Trophoblast cell (in vitro differentiated cells and primary cell): ENCODE measurements around the gene KRTAP9-2.
"Not testable (repeated sequence)": the region's sequence is repeated elsewhere in the genome, so short reads cannot be mapped to it uniquely, and the experiment has no call there.

Experiments
- DNase-seq, 2 donors: peaks; one replicate each; pipeline ENCODE4 v3.0.0-alpha.2; 2016
- H2AFZ ChIP-seq: 2 replicates; pipeline ENCODE4 v1.6.1; 2013; ENCODE audit warnings: low read length, moderate library complexity, mild to moderate bottlenecking; ENCODE audit not compliant: insufficient read depth, poor library complexity
- H2AK5ac ChIP-seq: 2 replicates; pipeline ENCODE4 v1.6.1; 2013; ENCODE audit warnings: mild to moderate bottlenecking, low read length
- H2BK120ac ChIP-seq: 2 replicates; pipeline ENCODE4 v1.6.1; 2013; ENCODE audit warnings: low read length, mild to moderate bottlenecking, moderate library complexity; ENCODE audit not compliant: insufficient read depth, poor library complexity
- H2BK12ac ChIP-seq: 2 replicates; pipeline ENCODE4 v1.6.1; 2013; ENCODE audit warnings: mild to moderate bottlenecking, low read length, moderate library complexity
- H2BK5ac ChIP-seq: 2 replicates; pipeline ENCODE4 v1.6.1; 2013; ENCODE audit warnings: low read length, low read depth, moderate library complexity, mild to moderate bottlenecking; ENCODE audit not compliant: poor library complexity
- H3K14ac ChIP-seq: 2 replicates; pipeline ENCODE4 v1.6.1; 2013; ENCODE audit warnings: mild to moderate bottlenecking, low read length
- H3K18ac ChIP-seq: 2 replicates; pipeline ENCODE4 v1.6.1; 2013; ENCODE audit warnings: mild to moderate bottlenecking, low read length
- H3K23ac ChIP-seq: 2 replicates; pipeline ENCODE4 v1.6.1; 2013; ENCODE audit warnings: low read length
- H3K27ac ChIP-seq: 2 replicates; pipeline ENCODE4 v1.5.1; 2013; ENCODE audit warnings: low read depth, mild to moderate bottlenecking, inconsistent platforms, low read length, moderate library complexity
- H3K27me3 ChIP-seq: 2 replicates; pipeline ENCODE4 v1.6.1; 2013; ENCODE audit warnings: inconsistent platforms, mild to moderate bottlenecking, low read length, moderate library complexity; ENCODE audit not compliant: insufficient read depth
- H3K36me3 ChIP-seq, 2 experiments: 1 replicate in 1 of 2; 2 replicates in 1 of 2; pipeline ENCODE4 v1.6.1; 2013; ENCODE audit warnings: low read length in 2 of 2, mild to moderate bottlenecking in 2 of 2, moderate library complexity in 1 of 2; ENCODE audit not compliant: insufficient read depth in 2 of 2, control insufficient read depth in 1 of 2
- H3K4ac ChIP-seq: 2 replicates; pipeline ENCODE4 v1.6.1; 2013; ENCODE audit warnings: low read depth, mild to moderate bottlenecking, low read length, moderate library complexity
- H3K4me1 ChIP-seq, 2 experiments: 1 replicate in 1 of 2; 2 replicates in 1 of 2; pipeline ENCODE4 v1.6.1; 2013; ENCODE audit warnings: low read length in 2 of 2, mild to moderate bottlenecking in 2 of 2, moderate library complexity in 1 of 2; ENCODE audit not compliant: insufficient read depth in 2 of 2, control insufficient read depth in 1 of 2
- H3K4me2 ChIP-seq: 2 replicates; pipeline ENCODE4 v1.6.1; 2013; ENCODE audit warnings: inconsistent platforms, mild to moderate bottlenecking, low read length, moderate library complexity
- H3K4me3 ChIP-seq: 2 replicates; pipeline ENCODE4 v1.5.1; 2013; ENCODE audit warnings: mild to moderate bottlenecking, low read depth, low read length, inconsistent platforms
- H3K79me1 ChIP-seq: one replicate; pipeline ENCODE4 v1.6.1; 2013; ENCODE audit warnings: low read length
- H3K79me2 ChIP-seq: 2 replicates; pipeline ENCODE4 v1.6.1; 2013; ENCODE audit warnings: low read length, mild to moderate bottlenecking; ENCODE audit not compliant: control insufficient read depth, insufficient read depth, poor library complexity
- H3K9ac ChIP-seq: 2 replicates; pipeline ENCODE4 v1.6.1; 2013; ENCODE audit warnings: mild to moderate bottlenecking, low read length
- H3K9me3 ChIP-seq: 2 replicates; pipeline ENCODE4 v1.6.1; 2013; ENCODE audit warnings: low read depth, mild to moderate bottlenecking, control low read depth, inconsistent platforms, low read length; ENCODE audit not compliant: insufficient read depth
- H4K12ac ChIP-seq: 2 replicates; pipeline ENCODE4 v1.6.1; 2013; ENCODE audit warnings: low read depth, mild to moderate bottlenecking, low read length, moderate library complexity
- H4K8ac ChIP-seq: 2 replicates; pipeline ENCODE4 v1.6.1; 2013; ENCODE audit warnings: low read depth, mild to moderate bottlenecking, low read length, moderate library complexity
- H4K91ac ChIP-seq: one replicate; pipeline ENCODE4 v1.6.1; 2013; ENCODE audit warnings: low read depth, mild to moderate bottlenecking, low read length, moderate library complexity
- WGBS: extraction: QIAGEN DNeasy Blood & Tissue Kit; methylation state at CpG from one replicate; pipeline ENCODE4 v1.1.7; 2013; ENCODE audit warnings: missing lambda C conversion rate; ENCODE audit not compliant: insufficient read length, insufficient coverage; ENCODE audit errors: extremely low coverage; 5-methylcytosine and 5-hydroxymethylcytosine counted together

The KRTAP9-2 gene

GRCh38 chr17:41251261-41251660 lies 24.8 kb downstream of the KRTAP9-2 start:
- Histone ChIP-seq H2BK120ac (no peak overlapping the region), H3K9me3 (no peaks in the 10 kb centered on the region), H2BK5ac (no peak overlapping the region), H3K27ac (no peak overlapping the region), H3K23ac (no peak overlapping the region), H3K18ac (no peak overlapping the region), H3K79me2 (no peaks in the 10 kb centered on the region), H3K79me1 (no peaks in the 10 kb centered on the region), H3K4ac (no peak overlapping the region), H4K12ac (no peak overlapping the region), H3K4me2 (no peak overlapping the region), H4K91ac (no peak overlapping the region), H2AFZ (no peak overlapping the region), H3K4me1 (no peaks in the 10 kb centered on the region), H2AK5ac (no peak overlapping the region), H3K14ac (no peak overlapping the region), H4K8ac (no peak overlapping the region), H3K36me3 (no peaks in the 10 kb centered on the region), H3K9ac (no peak overlapping the region), H3K27me3 (no peaks in the 10 kb centered on the region), H3K4me3 (no peak overlapping the region), H2BK12ac (no peak overlapping the region)
- WGBS, result no CpG with 5 or more reads among the region's 1 CpG
- DNase-seq, result no peak

GRCh38 chr17:41254861-41255260 lies 28.4 kb downstream of the KRTAP9-2 start:
- no CpG with 5 or more reads among the region's 1 CpG for WGBS
- Histone ChIP-seq H3K27ac (no peak overlapping the region), H3K4me3 (no peak overlapping the region), H2AFZ (no peak overlapping the region), H3K27me3 (no peaks in the 10 kb centered on the region), H3K4ac (no peak overlapping the region), H2BK12ac (no peak overlapping the region), H3K9ac (no peak overlapping the region), H4K8ac (no peak overlapping the region), H2BK5ac (no peak overlapping the region), H3K23ac (no peak overlapping the region), H3K36me3 (no peaks in the 10 kb centered on the region), H3K18ac (no peak overlapping the region), H4K12ac (no peak overlapping the region), H4K91ac (no peak overlapping the region), H3K79me2 (no peaks in the 10 kb centered on the region), H2BK120ac (no peak overlapping the region), H3K4me2 (no peak overlapping the region), H2AK5ac (no peak overlapping the region), H3K79me1 (no peaks in the 10 kb centered on the region), H3K14ac (no peak overlapping the region), H3K4me1 (no peaks in the 10 kb centered on the region), H3K9me3 (no peaks in the 10 kb centered on the region)
- no peak for DNase-seq

DNA sequence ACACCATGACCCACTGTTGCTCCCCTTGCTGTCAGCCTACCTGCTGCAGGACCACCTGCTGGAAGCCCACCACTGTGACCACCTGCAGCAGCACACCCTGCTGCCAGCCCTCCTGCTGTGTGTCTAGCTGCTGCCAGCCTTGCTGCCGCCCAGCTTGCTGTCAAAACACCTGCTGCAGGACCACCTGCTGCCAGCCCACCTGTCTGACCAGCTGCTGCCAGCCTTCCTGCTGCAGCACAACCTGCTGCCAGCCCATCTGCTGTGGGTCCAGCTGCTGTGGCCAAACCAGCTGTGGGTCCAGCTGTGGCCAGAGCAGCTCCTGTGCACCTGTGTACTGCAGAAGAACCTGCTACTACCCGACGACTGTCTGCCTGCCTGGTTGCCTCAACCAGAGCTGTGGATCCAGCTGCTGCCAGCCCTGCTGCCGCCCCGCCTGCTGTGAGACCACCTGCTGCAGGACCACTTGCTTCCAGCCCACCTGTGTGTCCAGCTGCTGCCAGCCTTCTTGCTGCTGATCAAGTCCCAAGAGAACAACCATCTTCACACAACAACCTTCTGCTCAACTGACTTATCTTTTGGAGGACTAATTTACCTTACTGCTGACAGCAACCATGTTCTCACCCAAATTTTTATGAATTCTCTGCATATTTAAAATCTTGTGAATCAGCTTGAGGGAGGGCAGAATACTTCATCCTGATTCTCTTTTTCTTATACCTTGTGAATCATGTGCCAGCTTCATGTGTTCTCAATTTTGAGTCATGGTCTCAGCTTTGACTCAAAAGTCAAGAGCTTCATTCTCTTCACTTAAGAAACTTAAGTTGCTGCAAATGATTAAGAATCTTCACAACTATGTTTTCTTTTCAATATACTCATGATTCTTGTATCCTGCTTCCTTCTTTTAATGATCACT lies 29.2 kb downstream of the KRTAP9-2 start, which contains the start of gene KRTAP9-9:
Gene KRTAP9-9 (plus strand): TSS at position 4 of the 910 bp plus-strand sequence.
- not testable (repeated sequence) for H2BK120ac ChIP-seq, H4K12ac ChIP-seq, H3K79me1 ChIP-seq, H3K4me3 ChIP-seq, H3K4me2 ChIP-seq, H3K9me3 ChIP-seq, H3K4ac ChIP-seq, H3K18ac ChIP-seq, H3K79me2 ChIP-seq, H2AFZ ChIP-seq, H4K91ac ChIP-seq, DNase-seq, H3K14ac ChIP-seq, H3K27ac ChIP-seq, H3K9ac ChIP-seq, H4K8ac ChIP-seq, H2AK5ac ChIP-seq, H3K27me3 ChIP-seq, H2BK12ac ChIP-seq, H3K4me1 ChIP-seq, H3K23ac ChIP-seq, H3K36me3 ChIP-seq, H2BK5ac ChIP-seq
- WGBS, result no CpG with 5 or more reads among the region's 5 CpGs

DNA sequence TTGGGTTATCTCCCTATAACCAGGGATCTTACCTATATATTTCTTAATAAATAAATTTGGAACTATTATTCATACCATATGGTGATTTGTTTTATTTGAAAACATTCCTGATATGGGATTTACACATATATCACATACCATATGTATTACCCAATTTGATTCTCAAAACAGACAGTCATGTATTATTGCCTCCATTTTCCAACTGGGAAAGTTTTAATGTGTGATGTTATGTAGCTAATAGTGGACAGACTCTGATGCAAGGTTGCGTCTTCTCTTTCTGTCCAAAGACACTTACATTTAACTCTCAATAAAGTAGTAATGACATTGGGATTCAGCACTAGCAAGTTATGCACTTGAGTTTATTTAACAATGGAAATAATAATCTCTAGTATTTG lies 29.8 kb downstream of the KRTAP9-2 start:
- H2BK12ac ChIP-seq, result no peak overlapping the region
- no peak for DNase-seq
- no peak overlapping the region for H3K27ac ChIP-seq
- no peaks in the 10 kb centered on the region for H3K9me3 ChIP-seq
- H4K12ac ChIP-seq, result no peak overlapping the region
- H2AFZ ChIP-seq, result no peak overlapping the region
- H3K14ac ChIP-seq, result no peak overlapping the region
- H3K4me2 ChIP-seq, result no peak overlapping the region
- WGBS, result no CpG with 5 or more reads among the region's 1 CpG
- no peak overlapping the region for H4K8ac ChIP-seq
- no peak overlapping the region for H2BK120ac ChIP-seq
- no peaks in the 10 kb centered on the region for H3K36me3 ChIP-seq
- H3K27me3 ChIP-seq, result no peaks in the 10 kb centered on the region
- H3K79me2 ChIP-seq, result no peaks in the 10 kb centered on the region
- no peak overlapping the region for H3K4me3 ChIP-seq
- H3K79me1 ChIP-seq, result no peaks in the 10 kb centered on the region
- no peak overlapping the region for H3K4ac ChIP-seq
- H3K4me1 ChIP-seq, result no peaks in the 10 kb centered on the region
- no peak overlapping the region for H3K9ac ChIP-seq
- no peak overlapping the region for H2AK5ac ChIP-seq
- H4K91ac ChIP-seq, result no peak overlapping the region
- H2BK5ac ChIP-seq, result no peak overlapping the region
- no peak overlapping the region for H3K23ac ChIP-seq
- H3K18ac ChIP-seq, result no peak overlapping the region
